Hepatocyte (in vitro differentiated cells): ENCODE measurements around the gene ADH1B.

ENCODE experiments used
- CTCF ChIP-seq: fragments of 200-600 bp; sonication (generic); IDR thresholded peaks from 2 replicates; pipeline ENCODE4 v1.5.1; 2016; ENCODE audit warnings: antibody characterized with exemption, mild to moderate bottlenecking; ENCODE audit not compliant: poor library complexity
- EZH2phosphoT487 ChIP-seq: fragments of 200-600 bp; sonication (generic); IDR thresholded peaks from one replicate; pipeline ENCODE4 v1.6.1; 2018; ENCODE audit warnings: antibody characterized with exemption, mild to moderate bottlenecking, low read depth, moderate library complexity; ENCODE audit not compliant: unreplicated experiment, severe bottlenecking

- no peak for TF ChIP-seq CTCF
- no peak for TF ChIP-seq EZH2phosphoT487
Observed at GRCh38 chr4:99275885-99276284, 45.3 kb downstream of the ADH1B start.
